Measurements from ENCODE around the gene KANSL2. TPM values are rescaled to one million over a fixed set of nuclear protein-coding genes. Genes with fewer than 3 reads are reported as not detected.
"Not testable (repeated sequence)": the region's sequence is repeated elsewhere in the genome, so short reads cannot be mapped to it uniquely, and the experiment has no call there.

Gene KANSL2
- total RNA-seq, 2 donors from 2014 or later = 21.1 to 24.0 TPM

DNA sequence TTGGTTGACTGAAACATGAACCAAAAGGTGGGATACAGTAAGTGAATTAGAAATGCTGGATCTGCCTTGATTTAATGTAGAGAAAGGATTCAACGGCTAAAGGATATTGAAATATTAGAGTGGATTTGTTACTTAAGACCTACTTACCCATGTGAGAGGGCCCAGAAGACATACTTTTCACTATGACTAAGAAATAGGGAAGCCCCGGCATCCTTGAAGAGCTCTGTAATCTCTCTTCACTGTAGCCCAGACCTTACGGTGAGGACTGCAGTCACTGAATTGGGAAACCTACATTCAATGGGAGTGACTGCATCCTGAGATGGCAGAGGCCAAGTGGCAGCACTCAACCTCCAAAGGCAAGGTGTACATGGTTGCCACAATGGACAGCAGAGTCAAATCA is 52.5 kb downstream of the KANSL2 start:
- intact Hi-C loops (cut with DNase I) = no loop called here
- DNase-seq (ENCODE audit: low spot score) = no peak

DNA sequence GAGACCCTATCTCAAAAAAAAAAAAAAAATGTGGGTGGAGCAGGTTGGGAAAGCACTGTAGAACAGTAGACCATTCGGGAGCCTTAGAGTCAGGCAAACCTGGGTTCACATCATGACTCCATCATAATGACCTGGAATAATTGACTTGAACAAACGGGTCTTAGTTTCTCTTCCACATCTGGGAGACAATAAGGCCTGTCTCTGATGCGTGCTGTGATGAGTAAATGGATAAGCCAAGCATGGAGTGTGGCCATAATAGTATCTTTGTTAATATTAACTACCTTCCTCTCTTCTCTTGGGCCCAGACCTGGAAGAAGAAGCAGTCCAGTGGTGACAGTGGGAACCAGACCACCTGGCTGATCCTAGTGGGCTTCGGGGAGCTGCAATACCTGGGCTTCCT is 54.5 kb downstream of the KANSL2 start:
- intact Hi-C loops (cut with DNase I) = no loop called here
- no peak for DNase-seq (ENCODE audit: low spot score)

DNA sequence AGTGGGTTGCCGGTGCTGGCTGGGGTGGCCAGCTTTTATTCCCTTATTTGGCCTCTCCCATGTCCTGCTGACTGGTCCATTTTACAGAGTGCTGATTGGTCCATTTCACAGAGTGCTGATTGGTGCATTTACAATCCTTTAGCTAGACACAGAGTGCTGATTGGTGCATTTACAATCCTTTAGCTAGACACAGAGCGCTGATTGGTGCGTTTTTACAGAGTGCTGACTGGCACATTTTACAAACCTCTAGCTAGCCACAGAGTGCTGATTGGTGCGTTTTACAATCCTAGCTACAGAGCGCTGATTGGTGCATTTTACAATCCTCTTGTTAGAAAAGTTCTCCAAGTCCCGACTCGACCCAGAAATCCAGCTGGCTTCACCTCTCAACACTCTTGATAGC is 59.0 kb downstream of the KANSL2 start:
- intact Hi-C loops (cut with DNase I); DNase-seq (ENCODE audit: low spot score): not testable (repeated sequence)

DNA sequence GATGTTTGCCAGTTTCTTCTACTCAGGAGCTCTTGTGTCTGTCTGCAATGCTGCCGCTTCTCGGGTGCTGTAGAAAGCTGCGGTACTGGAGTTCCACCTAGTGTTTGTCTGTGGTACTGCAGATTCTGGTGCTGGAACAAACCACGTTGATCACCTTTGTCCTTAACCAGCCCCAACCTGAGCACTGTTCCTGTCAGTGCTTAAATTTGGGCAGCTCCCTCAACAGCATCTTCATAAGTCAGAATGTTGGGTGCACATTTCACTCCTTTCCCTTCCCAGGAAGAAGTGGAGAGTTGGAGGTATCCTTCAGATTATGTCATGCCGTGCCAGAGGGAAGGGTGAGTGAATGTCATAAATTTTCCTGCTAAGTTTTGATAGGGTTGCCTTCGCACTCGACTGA is 63.5 kb downstream of the KANSL2 start:
- DNase-seq (ENCODE audit: low spot score) = peak; percentile 82
- intact Hi-C loops (cut with DNase I) = no loop called here

DNA sequence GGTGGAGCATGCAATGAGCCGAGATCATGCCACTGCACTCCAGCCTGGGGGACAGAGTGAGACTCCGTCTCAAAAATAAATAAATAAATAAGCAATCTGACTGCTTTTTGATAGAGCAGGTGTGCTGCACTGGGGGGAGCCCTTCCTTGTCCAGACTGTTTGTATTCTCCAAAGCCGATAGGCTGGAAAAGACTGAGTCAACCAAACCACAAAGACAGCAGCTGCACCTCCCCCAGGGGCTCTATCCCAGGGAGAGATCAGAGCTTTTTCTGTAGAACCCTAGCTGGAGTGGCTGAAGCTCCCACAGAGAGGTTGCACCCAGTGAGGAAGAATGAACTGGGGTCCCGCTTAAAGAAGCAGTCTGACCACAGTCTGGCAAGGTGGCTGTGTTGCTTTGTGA is 66.4 kb downstream of the KANSL2 start:
- DNase-seq (ENCODE audit: low spot score) = no peak
- intact Hi-C loops (cut with DNase I) = no loop called here

DNA sequence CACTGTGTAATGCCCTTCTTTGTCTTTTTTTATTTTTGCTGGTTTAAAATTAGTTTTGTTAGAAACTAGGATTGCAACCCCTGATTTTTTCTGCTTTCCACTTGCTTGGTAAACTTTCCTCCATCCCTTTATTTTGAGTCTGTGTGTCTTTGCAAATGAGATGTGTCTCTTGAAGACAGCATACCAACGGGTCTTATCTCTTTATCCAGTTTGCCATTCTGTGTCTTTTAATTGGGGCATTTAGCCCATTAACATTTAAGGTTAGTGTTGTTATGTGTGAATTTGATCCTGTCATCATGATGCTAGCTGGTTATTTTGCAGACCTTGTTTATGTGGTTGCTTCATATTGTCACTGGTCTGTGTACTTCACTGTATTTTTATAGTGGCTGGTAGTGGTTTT is 68.7 kb downstream of the KANSL2 start:
- intact Hi-C loops (cut with DNase I) = no loop called here
- no peak for DNase-seq (ENCODE audit: low spot score)

Small RNA genes within 50 kb of the gene (microRNA-seq; reads per million reads assigned to microRNA genes)
- 0.32 to 0.52 reads per million in 2 donors for gene MIR1291 (ENCODE audit: borderline microRNAs expressed in 2 of 2)

Other genes with a start within 250 kb of the KANSL2 start
- under 1 TPM in 1 of 2 donors, not detected in 1; 0.24 TPM for gene ANP32D, start 209.7 kb downstream of the KANSL2 start, total RNA-seq
- not detected for gene C12orf54, start 199.7 kb downstream of the KANSL2 start, total RNA-seq
- gene OR8S1, start 156.6 kb downstream of the KANSL2 start, total RNA-seq = not detected
- gene LALBA, start 112.2 kb downstream of the KANSL2 start, total RNA-seq = not detected
- gene CCNT1, start 34.5 kb upstream of the KANSL2 start, total RNA-seq = 10 to 100 TPM; 25.9 to 26.7 TPM
- 10 to 100 TPM; 31.6 to 39.2 TPM for gene ADCY6, start 106.9 kb upstream of the KANSL2 start, total RNA-seq
- 10 to 100 TPM; 11.8 to 23.8 TPM for gene CACNB3, start 136.3 kb upstream of the KANSL2 start, total RNA-seq
- 10 to 100 TPM; 40.7 to 48.6 TPM for gene DDX23, start 169.9 kb upstream of the KANSL2 start, total RNA-seq
- under 1 TPM; 0.29 to 0.32 TPM for gene RND1, start 183.6 kb upstream of the KANSL2 start, total RNA-seq
- 10 to 100 TPM; 26.9 to 34.2 TPM for gene FKBP11, start 243.3 kb upstream of the KANSL2 start, total RNA-seq